Hepatocyte (in vitro differentiated cells): ENCODE data around the gene TBC1D9. TPM values are rescaled to one million over a fixed set of nuclear protein-coding genes. Genes with fewer than 3 reads are reported as not detected.

Source experiments
- DNase-seq: peaks from one replicate; pipeline ENCODE4 v3.0.0-alpha.2; 2016; ENCODE audit warnings: low spot score
- H2AFZ ChIP-seq: fragments of 200-600 bp; sonication (generic); 2 replicates; pipeline ENCODE4 v1.6.0; 2016; ENCODE audit warnings: antibody characterized with exemption, mild to moderate bottlenecking
- H3K27ac ChIP-seq: fragments of 200-600 bp; sonication (generic); 2 replicates; pipeline ENCODE4 v1.5.1; 2016; ENCODE audit warnings: mild to moderate bottlenecking
- H3K27me3 ChIP-seq: fragments of 200-600 bp; sonication (generic); 2 replicates; pipeline ENCODE4 v1.6.1; 2016
- H3K36me3 ChIP-seq: fragments of 200-600 bp; sonication (generic); replicated peaks from 2 replicates; pipeline ENCODE4 v1.5.1; 2016; ENCODE audit warnings: low read depth; ENCODE audit not compliant: insufficient read depth
- H3K4me1 ChIP-seq: fragments of 200-600 bp; sonication (generic); 2 replicates; pipeline ENCODE4 v1.5.1; 2016; ENCODE audit warnings: mild to moderate bottlenecking, moderate library complexity; ENCODE audit not compliant: insufficient read depth
- H3K4me2 ChIP-seq: fragments of 200-600 bp; sonication (generic); 2 replicates; pipeline ENCODE4 v1.6.0; 2016
- H3K4me3 ChIP-seq: fragments of 200-600 bp; sonication (generic); 2 replicates; pipeline ENCODE4 v1.5.1; 2016; ENCODE audit warnings: mild to moderate bottlenecking
- H3K79me2 ChIP-seq: fragments of 200-600 bp; sonication (generic); 2 replicates; pipeline ENCODE4 v1.6.0; 2017; ENCODE audit warnings: mild to moderate bottlenecking
- H3K9me2 ChIP-seq: fragments of 200-600 bp; sonication (generic); replicated peaks from 2 replicates; pipeline ENCODE4 v1.6.0; 2017; ENCODE audit warnings: mild to moderate bottlenecking; ENCODE audit not compliant: insufficient read depth
- H3K9me3 ChIP-seq: fragments of 200-600 bp; sonication (generic); 2 replicates; pipeline ENCODE4 v1.5.1; 2016; ENCODE audit warnings: low read depth, mild to moderate bottlenecking
- H4K20me1 ChIP-seq: fragments of 200-600 bp; sonication (generic); 2 replicates; pipeline ENCODE4 v1.6.0; 2016; ENCODE audit warnings: mild to moderate bottlenecking; ENCODE audit not compliant: insufficient read depth, poor library complexity, severe bottlenecking
- CTCF ChIP-seq: fragments of 200-600 bp; sonication (generic); IDR thresholded peaks from 2 replicates; pipeline ENCODE4 v1.5.1; 2016; ENCODE audit warnings: antibody characterized with exemption, mild to moderate bottlenecking; ENCODE audit not compliant: poor library complexity
- EZH2 ChIP-seq: fragments of 200-600 bp; sonication (generic); IDR thresholded peaks from 2 replicates; pipeline ENCODE4 v1.6.1; 2016; ENCODE audit warnings: antibody characterized with exemption, mild to moderate bottlenecking, borderline replicate concordance
- EZH2phosphoT487 ChIP-seq: fragments of 200-600 bp; sonication (generic); IDR thresholded peaks from one replicate; pipeline ENCODE4 v1.6.1; 2018; ENCODE audit warnings: antibody characterized with exemption, mild to moderate bottlenecking, low read depth, moderate library complexity; ENCODE audit not compliant: unreplicated experiment, severe bottlenecking
- WGBS: methylation state at CpG from one replicate; pipeline ENCODE4 v1.1.6; 2016; ENCODE audit warnings: low lambda C conversion rate; ENCODE audit errors: missing lambda C conversion rate; 5-methylcytosine and 5-hydroxymethylcytosine counted together
- polyA plus RNA-seq: library from polyadenylated mRNA; unstranded; fragments of >200 nt; fragmentation: Nextera tagmentation; extraction: Ambion mirVana; gene quantifications from 2 replicates; pipeline ENCODE4 v1.2.1, GENCODE V29; 2016
- total RNA-seq: library from RNA; depleted of rRNA; stranded (reverse); fragments of >200 nt; gene quantifications from 2 replicates; pipeline ENCODE4 v1.2.3, GENCODE V29; 2014

Gene TBC1D9
- total and polyA plus RNA-seq, 2 experiments from 2014 or later: 10.5 to 35.6 TPM

DNA sequence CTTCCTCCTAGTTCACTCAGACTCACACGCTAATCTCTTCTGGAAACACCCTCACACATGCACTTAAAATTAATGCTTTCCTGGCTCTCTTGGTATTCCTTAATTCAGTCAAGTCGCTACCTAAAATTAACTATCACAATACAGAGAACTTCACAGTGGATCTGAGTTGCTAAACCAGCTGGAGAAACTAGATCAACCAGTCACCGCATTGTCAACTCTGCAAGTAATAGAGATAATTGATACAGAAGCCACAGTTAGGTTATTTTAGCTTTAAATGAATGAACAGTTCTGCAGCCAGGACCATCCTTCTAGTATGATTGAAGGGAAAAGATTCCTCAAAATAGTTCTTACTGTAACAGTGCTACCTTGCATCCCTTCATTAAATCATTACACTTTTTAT lies 6.0 kb upstream of the TBC1D9 start:
- Histone ChIP-seq H3K4me3 (no peak overlapping the region), H3K4me2 (no peak overlapping the region), H3K27me3 (no peaks in the 10 kb centered on the region), H3K27ac (no peak overlapping the region), H2AFZ (no peak overlapping the region), H3K79me2 (peaks cover 3% of the 10 kb centered on the region), H3K9me3 (no peaks in the 10 kb centered on the region), H3K9me2 (no peaks in the 10 kb centered on the region), H3K4me1 (no peaks in the 10 kb centered on the region), H4K20me1 (no peaks in the 10 kb centered on the region), H3K36me3 (no peaks in the 10 kb centered on the region)
- WGBS: 76% methylated on average over 3 of the region's 3 CpGs
- TF ChIP-seq EZH2: no peak
- TF ChIP-seq CTCF: no peak
- TF ChIP-seq EZH2phosphoT487: no peak
- no peak for DNase-seq

DNA sequence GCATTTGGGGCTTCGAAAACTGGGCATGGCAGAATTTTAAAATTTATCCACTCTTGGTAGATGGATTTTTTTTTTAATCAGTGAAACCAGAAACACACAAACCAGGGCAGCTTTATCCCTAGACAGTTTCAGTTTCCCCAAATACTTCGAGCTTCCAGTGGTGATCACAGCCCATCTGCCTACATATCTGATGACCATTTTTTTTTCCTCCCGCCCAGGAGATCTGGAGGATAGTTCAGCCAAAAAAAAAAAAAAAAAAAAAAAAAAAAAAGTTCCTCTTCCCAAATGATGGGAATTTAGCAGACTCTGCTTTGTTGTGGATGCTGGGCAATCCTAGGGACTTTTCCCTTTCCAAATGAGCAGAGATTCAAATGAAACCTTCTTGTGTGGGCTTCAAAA lies 1.0 kb upstream of the TBC1D9 start:
- peak overlapping the region; percentile 75 for H3K4me2 ChIP-seq
- no peaks in the 10 kb centered on the region for H4K20me1 ChIP-seq
- H3K9me3 ChIP-seq: no peaks in the 10 kb centered on the region
- H3K4me3 ChIP-seq: no peak overlapping the region
- H3K9me2 ChIP-seq: no peaks in the 10 kb centered on the region
- H3K4me1 ChIP-seq: no peaks in the 10 kb centered on the region
- H2AFZ ChIP-seq: peak overlapping the region; percentile 82
- WGBS: 48% methylated on average over 3 of the region's 3 CpGs
- DNase-seq: no peak
- H3K36me3 ChIP-seq: no peaks in the 10 kb centered on the region
- H3K27me3 ChIP-seq: no peaks in the 10 kb centered on the region
- TF ChIP-seq EZH2phosphoT487 (no peak), EZH2 (no peak), CTCF (no peak)
- peaks cover 39% of the 10 kb centered on the region for H3K79me2 ChIP-seq
- H3K27ac ChIP-seq: peak overlapping the region; percentile 99

DNA sequence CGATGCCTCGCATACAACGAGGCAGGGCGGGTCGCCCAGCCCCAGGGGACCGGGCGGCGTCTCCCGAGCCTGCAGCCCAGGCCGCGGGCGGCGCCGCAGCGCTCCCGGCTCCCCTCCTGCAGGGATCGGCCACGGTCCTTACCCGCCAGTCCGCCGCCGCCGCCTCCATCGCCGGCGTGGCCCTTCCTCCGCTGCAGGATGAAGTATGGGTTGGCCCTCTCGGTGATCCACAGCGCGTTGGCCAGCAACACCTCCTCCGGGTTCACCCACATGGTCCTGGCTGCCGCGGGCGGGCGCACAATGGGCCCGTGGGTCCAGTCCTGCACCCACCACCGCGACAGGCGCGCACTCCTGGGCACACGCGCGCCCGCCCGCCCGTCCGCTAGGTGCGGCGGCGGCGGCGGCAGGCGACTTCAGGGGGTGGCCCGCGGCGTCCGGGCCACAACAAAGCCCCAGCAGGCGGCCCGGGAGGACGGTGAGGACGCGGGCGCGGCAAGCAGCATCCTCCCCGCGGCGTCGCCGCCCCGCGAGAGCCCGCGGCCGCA lies 339 bp downstream of the TBC1D9 start:
- Histone ChIP-seq H3K4me2 (peak overlapping the region; percentile 75), H2AFZ (peak overlapping the region; percentile 82), H3K4me3 (peak overlapping the region; percentile 89), H3K79me2 (peaks cover 53% of the 10 kb centered on the region), H4K20me1 (no peaks in the 10 kb centered on the region), H3K9me3 (no peaks in the 10 kb centered on the region), H3K4me1 (no peaks in the 10 kb centered on the region), H3K36me3 (no peaks in the 10 kb centered on the region), H3K27ac (peak overlapping the region; percentile 99), H3K9me2 (no peaks in the 10 kb centered on the region), H3K27me3 (no peaks in the 10 kb centered on the region)
- 1% methylated on average over 55 of the region's 74 CpGs for WGBS
- TF ChIP-seq EZH2 (no peak), CTCF (no peak), EZH2phosphoT487 (no peak)
- DNase-seq: peak; percentile 70
